Osteoblast (primary cell): ENCODE results near the gene HACD2. TPM values are rescaled to one million over a fixed set of nuclear protein-coding genes. Genes with fewer than 3 reads are reported as not detected.

Source experiments
- DNase-seq: peaks from one replicate; pipeline ENCODE4 v3.0.0; 2011; ENCODE audit warnings: low spot score, mixed read lengths; ENCODE audit not compliant: insufficient read length; ENCODE audit errors: missing footprints
- H2AFZ ChIP-seq: 2 replicates; pipeline ENCODE4 v1.6.0; 2011; ENCODE audit warnings: mild to moderate bottlenecking, low read length
- H3K27ac ChIP-seq: 2 replicates; pipeline ENCODE4 v1.5.1; 2011; ENCODE audit warnings: mild to moderate bottlenecking, low read depth, low read length, moderate library complexity
- H3K27me3 ChIP-seq: 2 replicates; pipeline ENCODE4 v1.6.0; 2012; ENCODE audit warnings: mild to moderate bottlenecking, control low read depth, inconsistent platforms, low read length, moderate library complexity; ENCODE audit not compliant: insufficient read depth
- H3K36me3 ChIP-seq: 2 replicates; pipeline ENCODE4 v1.5.1; 2011; ENCODE audit warnings: mild to moderate bottlenecking, low read length, control low read depth, moderate library complexity; ENCODE audit not compliant: insufficient read depth
- H3K4me1 ChIP-seq: 2 replicates; pipeline ENCODE4 v1.5.1; 2011; ENCODE audit warnings: mild to moderate bottlenecking, low read length, control low read depth, moderate library complexity; ENCODE audit not compliant: insufficient read depth
- H3K4me2 ChIP-seq: 2 replicates; pipeline ENCODE4 v1.6.0; 2011; ENCODE audit warnings: mild to moderate bottlenecking, low read length; ENCODE audit not compliant: insufficient read depth
- H3K4me3 ChIP-seq: fragments of 200-600 bp; sonication (generic); 3 replicates; pipeline ENCODE4 v1.5.1; 2012; ENCODE audit warnings: mild to moderate bottlenecking, low read length, inconsistent platforms; ENCODE audit not compliant: insufficient read depth
- H3K79me2 ChIP-seq: 2 replicates; pipeline ENCODE4 v1.6.0; 2012; ENCODE audit warnings: mild to moderate bottlenecking, low read length, control low read depth, inconsistent platforms; ENCODE audit not compliant: insufficient read depth
- H3K9me3 ChIP-seq: 2 replicates; pipeline ENCODE4 v1.5.1; 2011; ENCODE audit warnings: low read depth, low read length, control low read depth
- H4K20me1 ChIP-seq: 2 replicates; pipeline ENCODE4 v1.6.0; 2012; ENCODE audit warnings: mild to moderate bottlenecking, low read length, control low read depth; ENCODE audit not compliant: insufficient read depth
- total RNA-seq: library from RNA; depleted of rRNA; stranded (reverse); fragments of >200 nt; gene quantifications from 2 replicates; pipeline ENCODE4 v1.2.3, GENCODE V29; 2012
- TF ChIP-seq, protein P1 (sequence below): IDR thresholded peaks from 2 replicates; pipeline ENCODE4 v1.5.1; 2011; ENCODE audit warnings: mild to moderate bottlenecking, low read depth, low read length, moderate library complexity; ENCODE audit errors: extremely low read depth

Gene HACD2
- total RNA-seq, 1 donor = 27.5 TPM

DNA sequence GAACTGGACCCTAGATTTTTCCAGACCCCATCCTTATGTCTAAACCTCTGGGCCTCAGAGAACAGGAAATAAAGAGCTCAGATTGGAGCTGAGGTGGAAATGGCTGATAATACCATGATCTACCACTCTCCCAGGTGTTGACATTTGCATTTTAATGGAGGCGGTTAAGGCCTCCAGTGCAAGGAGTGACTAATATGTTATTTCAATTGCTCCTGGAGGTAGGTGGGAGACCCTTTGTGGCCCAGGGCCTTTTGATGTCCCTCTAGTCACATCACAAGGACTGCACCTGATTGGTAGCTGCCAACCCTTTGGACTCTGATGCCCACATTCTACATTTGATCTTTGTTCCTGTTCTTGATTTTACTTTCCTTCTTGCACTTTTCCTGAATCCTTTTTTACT lies 127.0 kb downstream of the HACD2 start:
- no peaks in the 10 kb centered on the region for H3K9me3 ChIP-seq
- no peak overlapping the region for H2AFZ ChIP-seq
- H3K27me3 ChIP-seq = peaks cover 43% of the 10 kb centered on the region
- no peaks in the 10 kb centered on the region for H4K20me1 ChIP-seq
- no peaks in the 10 kb centered on the region for H3K4me1 ChIP-seq
- H3K36me3 ChIP-seq = no peaks in the 10 kb centered on the region
- H3K27ac ChIP-seq = no peak overlapping the region
- DNase-seq = no peak
- H3K79me2 ChIP-seq = no peaks in the 10 kb centered on the region
- no peak overlapping the region for H3K4me2 ChIP-seq
- TF ChIP-seq, protein P1, sequence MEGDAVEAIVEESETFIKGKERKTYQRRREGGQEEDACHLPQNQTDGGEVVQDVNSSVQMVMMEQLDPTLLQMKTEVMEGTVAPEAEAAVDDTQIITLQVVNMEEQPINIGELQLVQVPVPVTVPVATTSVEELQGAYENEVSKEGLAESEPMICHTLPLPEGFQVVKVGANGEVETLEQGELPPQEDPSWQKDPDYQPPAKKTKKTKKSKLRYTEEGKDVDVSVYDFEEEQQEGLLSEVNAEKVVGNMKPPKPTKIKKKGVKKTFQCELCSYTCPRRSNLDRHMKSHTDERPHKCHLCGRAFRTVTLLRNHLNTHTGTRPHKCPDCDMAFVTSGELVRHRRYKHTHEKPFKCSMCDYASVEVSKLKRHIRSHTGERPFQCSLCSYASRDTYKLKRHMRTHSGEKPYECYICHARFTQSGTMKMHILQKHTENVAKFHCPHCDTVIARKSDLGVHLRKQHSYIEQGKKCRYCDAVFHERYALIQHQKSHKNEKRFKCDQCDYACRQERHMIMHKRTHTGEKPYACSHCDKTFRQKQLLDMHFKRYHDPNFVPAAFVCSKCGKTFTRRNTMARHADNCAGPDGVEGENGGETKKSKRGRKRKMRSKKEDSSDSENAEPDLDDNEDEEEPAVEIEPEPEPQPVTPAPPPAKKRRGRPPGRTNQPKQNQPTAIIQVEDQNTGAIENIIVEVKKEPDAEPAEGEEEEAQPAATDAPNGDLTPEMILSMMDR = no peak
- H3K4me3 ChIP-seq = no peak overlapping the region

DNA sequence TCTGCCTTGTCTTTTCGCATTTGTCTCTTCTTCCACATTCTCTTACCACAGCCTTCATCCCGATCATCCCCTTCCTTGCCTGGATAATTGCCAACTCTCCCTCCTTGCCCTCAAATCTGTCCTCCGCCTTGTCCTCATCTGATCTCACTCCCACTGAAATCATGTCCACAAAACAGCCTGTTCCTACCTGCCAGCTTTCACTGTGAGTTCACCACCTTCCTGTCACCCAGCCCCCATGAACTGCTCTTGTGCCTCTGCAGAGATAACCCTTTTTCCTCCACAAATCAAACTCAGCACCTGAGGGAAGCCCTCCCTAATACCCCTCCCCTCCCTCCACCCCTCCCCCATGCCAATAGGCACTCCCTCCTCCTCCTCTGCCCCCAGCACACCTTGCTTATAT lies 131.2 kb downstream of the HACD2 start:
- Histone ChIP-seq H3K79me2 (no peaks in the 10 kb centered on the region), H3K36me3 (no peaks in the 10 kb centered on the region), H3K9me3 (no peaks in the 10 kb centered on the region), H3K27me3 (peaks cover 36% of the 10 kb centered on the region), H4K20me1 (no peaks in the 10 kb centered on the region), H2AFZ (no peak overlapping the region), H3K4me3 (no peak overlapping the region), H3K4me1 (no peaks in the 10 kb centered on the region), H3K4me2 (no peak overlapping the region), H3K27ac (no peak overlapping the region)
- TF ChIP-seq, protein P1 = no peak
- no peak for DNase-seq

DNA sequence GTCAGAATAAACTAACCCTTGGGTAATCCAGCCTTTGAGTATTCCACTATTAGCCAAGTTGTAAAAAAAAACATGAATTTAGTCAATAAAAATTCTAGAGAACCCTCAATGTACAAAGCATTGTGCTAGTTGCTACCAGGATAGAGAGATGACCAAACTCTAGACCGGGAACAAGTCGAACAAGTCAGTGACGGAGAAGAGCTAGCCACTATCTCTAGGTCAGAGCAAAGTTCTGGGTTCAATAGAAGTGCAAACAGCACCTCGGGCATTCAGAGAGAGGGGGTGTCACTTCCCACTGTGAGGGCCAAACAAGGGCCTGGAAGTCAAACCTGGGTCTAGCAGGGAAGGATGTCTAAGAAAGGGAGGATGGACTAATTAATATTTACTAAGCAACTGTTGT lies 133.7 kb downstream of the HACD2 start:
- Histone ChIP-seq H3K79me2 (no peaks in the 10 kb centered on the region), H3K27me3 (peaks cover 54% of the 10 kb centered on the region), H3K27ac (no peak overlapping the region), H3K4me1 (no peaks in the 10 kb centered on the region), H3K9me3 (no peaks in the 10 kb centered on the region), H3K4me3 (no peak overlapping the region), H2AFZ (no peak overlapping the region), H3K36me3 (no peaks in the 10 kb centered on the region), H4K20me1 (no peaks in the 10 kb centered on the region), H3K4me2 (no peak overlapping the region)
- no peak for DNase-seq
- TF ChIP-seq, protein P1 = no peak

DNA sequence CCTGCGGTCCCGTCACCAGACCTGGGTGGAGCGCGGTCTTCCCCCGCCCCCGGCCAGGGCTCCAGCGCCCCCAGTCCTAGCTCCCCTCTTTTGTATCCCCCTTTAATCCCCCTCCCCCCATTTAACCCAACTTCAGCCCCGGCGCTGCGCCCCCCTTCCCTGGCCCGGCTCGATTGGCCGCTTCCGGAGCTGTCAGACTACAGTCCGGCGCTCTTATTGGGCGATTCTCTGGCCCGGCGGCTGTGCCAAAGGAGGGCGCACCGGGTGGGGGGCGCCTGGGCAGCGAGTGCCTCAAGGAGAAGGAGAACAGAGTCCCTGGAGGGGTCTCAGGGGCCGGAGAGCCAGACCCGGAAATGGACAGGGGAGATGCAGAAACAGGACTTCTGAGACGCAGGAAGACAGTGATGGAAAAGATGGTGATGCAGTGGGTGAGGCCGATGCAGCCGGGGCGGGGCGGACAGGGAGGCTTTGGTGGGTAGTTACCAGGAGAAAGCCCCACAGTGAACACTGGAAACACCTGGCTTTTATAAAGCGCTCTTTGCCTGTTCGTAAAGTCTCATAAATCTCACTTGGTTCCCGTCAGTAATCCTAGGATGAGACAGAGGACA lies 134.8 kb downstream of the HACD2 start:
- Histone ChIP-seq H3K36me3 (no peaks in the 10 kb centered on the region), H2AFZ (no peak overlapping the region), H3K4me1 (no peaks in the 10 kb centered on the region), H3K9me3 (no peaks in the 10 kb centered on the region), H3K27me3 (peaks cover 59% of the 10 kb centered on the region), H3K79me2 (no peaks in the 10 kb centered on the region), H4K20me1 (no peaks in the 10 kb centered on the region), H3K27ac (no peak overlapping the region), H3K4me3 (peak overlapping the region; percentile 58), H3K4me2 (peak overlapping the region; percentile 61)
- TF ChIP-seq, protein P1 = no peak
- DNase-seq = peak; percentile 66
